HEK293T (cell line): ENCODE measurements around the gene PCYT2.

Experiments
- CTCF ChIA-PET: fragments of 350-600 bp; formaldehyde crosslinking; extraction: SDS; loops from one replicate; lab custom pipeline; 2021; ENCODE audit warnings: antibody characterized with exemption, inconsistent platforms; lab: Yijun Ruan, JAX
- POLR2A ChIA-PET: fragments of 350-600 bp; formaldehyde crosslinking; extraction: SDS; loops from one replicate; lab custom pipeline; 2020; ENCODE audit warnings: antibody characterized with exemption, inconsistent platforms; lab: Yijun Ruan, JAX
- DNase-seq: peaks from one replicate; pipeline ENCODE4 v3.0.0; 2012; ENCODE audit warnings: mixed read lengths; ENCODE audit errors: extremely low spot score
- ARNT ChIP-seq: fragments of 450-650 bp; IDR thresholded peaks from 2 replicates; pipeline ENCODE4 v1.6.1; 2017; ENCODE audit warnings: mild to moderate bottlenecking
- BHLHE40 ChIP-seq: fragments of 450-650 bp; IDR thresholded peaks from 2 replicates; pipeline ENCODE4 v1.6.1; 2016; ENCODE audit warnings: mild to moderate bottlenecking, moderate library complexity, borderline replicate concordance
- CTBP1 ChIP-seq: fragments of 450-650 bp; IDR thresholded peaks from 2 replicates; pipeline ENCODE4 v1.6.1; 2016; ENCODE audit warnings: borderline replicate concordance
- ELF4 ChIP-seq: fragments of 450-650 bp; IDR thresholded peaks from 2 replicates; pipeline ENCODE4 v1.6.1; 2017; ENCODE audit warnings: antibody characterized with exemption
- FOXA1 ChIP-seq: fragments of 450-650 bp; IDR thresholded peaks from 2 replicates; pipeline ENCODE4 v1.6.1; 2016; ENCODE audit warnings: mild to moderate bottlenecking
- FOXK2 ChIP-seq: fragments of 450-650 bp; IDR thresholded peaks from 2 replicates; pipeline ENCODE4 v1.6.1; 2016; ENCODE audit warnings: mild to moderate bottlenecking
- FOXM1 ChIP-seq: fragments of 450-650 bp; IDR thresholded peaks from 2 replicates; pipeline ENCODE4 v1.6.1; 2017; ENCODE audit warnings: mild to moderate bottlenecking, borderline replicate concordance
- HDGF ChIP-seq: fragments of 450-650 bp; IDR thresholded peaks from 2 replicates; pipeline ENCODE4 v1.6.1; 2017; ENCODE audit warnings: antibody characterized with exemption, borderline replicate concordance
- L3MBTL2 ChIP-seq: fragments of 450-650 bp; conservative IDR thresholded peaks from 2 replicates; pipeline ENCODE4 v1.6.1; 2016; ENCODE audit warnings: mild to moderate bottlenecking
- LEF1 ChIP-seq: fragments of 450-650 bp; IDR thresholded peaks from 2 replicates; pipeline ENCODE4 v1.6.1; 2017; ENCODE audit warnings: mild to moderate bottlenecking, borderline replicate concordance
- NFRKB ChIP-seq: fragments of 450-650 bp; IDR thresholded peaks from 2 replicates; pipeline ENCODE4 v1.6.1; 2016; ENCODE audit warnings: mild to moderate bottlenecking, moderate library complexity
- SP1 ChIP-seq: fragments of 450-650 bp; IDR thresholded peaks from 2 replicates; pipeline ENCODE4 v1.6.1; 2017
- SUZ12 ChIP-seq: fragments of 450-650 bp; IDR thresholded peaks from 2 replicates; pipeline ENCODE4 v1.6.1; 2016; ENCODE audit warnings: mild to moderate bottlenecking
- TARDBP ChIP-seq: fragments of 450-650 bp; IDR thresholded peaks from 2 replicates; pipeline ENCODE4 v1.6.1; 2016
- ZNF384 ChIP-seq: fragments of 450-650 bp; IDR thresholded peaks from 2 replicates; pipeline ENCODE4 v1.6.1; 2016
- TF ChIP-seq, protein P1 (sequence below): fragments of 450-650 bp; IDR thresholded peaks from 2 replicates; pipeline ENCODE4 v1.6.1; 2016

Gene PCYT2

GRCh38 chr17:81907219-81908145 is 3.7 kb downstream of the PCYT2 start:
- ChIA-PET CTCF (interaction anchor here (0.6 to 1.0 kb wide), 2 partner anchors 14 to 89 kb away, joined by 3 read pairs; no protein-coding TSS in a partner anchor), POLR2A (interaction anchor here (1.0 kb wide), 1 partner anchor 38 kb away, joined by 5 read pairs; no protein-coding TSS in a partner anchor)
- TF ChIP-seq BHLHE40, result no peak
- no peak for TF ChIP-seq FOXK2
- no peak for TF ChIP-seq HDGF
- DNase-seq, result no peak

DNA sequence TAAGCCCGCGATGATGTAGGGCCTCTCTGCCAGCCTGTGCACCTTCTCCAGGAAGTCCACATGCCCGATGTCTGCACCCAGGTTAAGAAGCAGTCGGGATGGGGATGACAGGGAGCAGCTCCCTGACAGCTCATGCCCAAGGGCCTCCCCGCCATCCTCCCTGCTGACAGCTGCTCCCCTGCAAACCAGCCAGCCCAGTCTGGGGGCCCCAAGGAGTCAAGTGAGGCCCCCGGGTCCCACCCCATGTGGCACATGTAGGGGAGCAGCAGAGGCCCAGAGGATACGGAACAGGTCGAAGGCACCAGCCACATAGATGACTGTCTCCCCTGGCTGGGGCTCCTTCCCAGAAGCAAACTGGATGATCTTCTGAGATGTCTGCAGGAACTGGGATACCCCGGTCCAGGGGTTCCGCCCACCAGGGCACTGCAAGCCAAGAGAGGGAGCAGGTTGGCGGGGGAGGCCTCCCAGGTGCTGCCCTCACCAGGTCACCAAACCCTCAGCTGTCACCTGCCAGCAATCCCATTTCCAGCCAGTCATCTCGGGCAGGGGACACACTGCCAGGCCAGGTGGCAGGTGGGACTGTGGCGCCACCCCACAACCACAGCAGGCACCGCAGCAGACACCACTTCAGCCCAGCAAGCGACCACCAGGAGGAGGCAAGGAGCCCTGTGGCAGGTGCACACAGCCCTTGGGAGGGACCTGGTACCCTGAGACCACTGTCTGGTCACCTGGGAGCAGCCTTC is 4.6 kb downstream of the PCYT2 start:
- TF ChIP-seq HDGF (no peak), TARDBP (no peak)
- DNase-seq, result no peak
- POLR2A ChIA-PET, result no interaction called here
- CTCF ChIA-PET, result interaction anchor here (0.6 kb wide), 1 partner anchor 89 kb away, joined by 3 read pairs; no protein-coding TSS in a partner anchor

DNA sequence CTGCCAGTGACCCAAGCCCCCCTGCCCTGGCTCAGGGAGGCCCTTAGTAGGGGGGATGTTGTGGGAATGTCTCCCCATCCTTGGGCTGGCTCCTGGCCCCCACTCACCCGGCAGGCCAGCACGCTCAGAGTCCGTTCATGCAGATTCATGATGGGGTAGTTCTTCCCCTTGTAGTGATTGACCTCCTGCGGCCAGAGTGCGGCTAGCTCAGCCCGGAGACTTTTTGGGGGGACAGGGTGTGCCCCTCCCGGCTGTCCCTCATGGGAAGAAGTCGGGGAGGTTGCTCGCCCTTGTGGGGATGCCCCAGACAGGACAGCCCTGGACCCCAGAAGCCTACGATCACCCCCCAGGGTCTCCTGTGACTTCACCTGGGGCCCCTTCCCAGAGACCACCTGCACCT is 5.2 kb downstream of the PCYT2 start:
- DNase-seq, result no peak
- no peak for TF ChIP-seq TARDBP
- TF ChIP-seq SUZ12, result no peak
- TF ChIP-seq ELF4, result no peak
- no peak for TF ChIP-seq NFRKB
- TF ChIP-seq LEF1, result no peak
- no peak for TF ChIP-seq BHLHE40
- no peak for TF ChIP-seq L3MBTL2
- no peak for TF ChIP-seq SP1
- no peak for TF ChIP-seq FOXM1
- TF ChIP-seq ZNF384, result no peak
- TF ChIP-seq, protein P1, sequence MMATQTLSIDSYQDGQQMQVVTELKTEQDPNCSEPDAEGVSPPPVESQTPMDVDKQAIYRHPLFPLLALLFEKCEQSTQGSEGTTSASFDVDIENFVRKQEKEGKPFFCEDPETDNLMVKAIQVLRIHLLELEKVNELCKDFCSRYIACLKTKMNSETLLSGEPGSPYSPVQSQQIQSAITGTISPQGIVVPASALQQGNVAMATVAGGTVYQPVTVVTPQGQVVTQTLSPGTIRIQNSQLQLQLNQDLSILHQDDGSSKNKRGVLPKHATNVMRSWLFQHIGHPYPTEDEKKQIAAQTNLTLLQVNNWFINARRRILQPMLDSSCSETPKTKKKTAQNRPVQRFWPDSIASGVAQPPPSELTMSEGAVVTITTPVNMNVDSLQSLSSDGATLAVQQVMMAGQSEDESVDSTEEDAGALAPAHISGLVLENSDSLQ, result no peak
- TF ChIP-seq CTBP1, result no peak
- POLR2A ChIA-PET, result interaction anchor here (0.7 kb wide), 1 partner anchor 14 kb away, joined by 3 read pairs; no protein-coding TSS in a partner anchor
- CTCF ChIA-PET, result interaction anchor here (0.6 kb wide), 1 partner anchor 21 kb away, joined by 3 read pairs; no protein-coding TSS in a partner anchor

DNA sequence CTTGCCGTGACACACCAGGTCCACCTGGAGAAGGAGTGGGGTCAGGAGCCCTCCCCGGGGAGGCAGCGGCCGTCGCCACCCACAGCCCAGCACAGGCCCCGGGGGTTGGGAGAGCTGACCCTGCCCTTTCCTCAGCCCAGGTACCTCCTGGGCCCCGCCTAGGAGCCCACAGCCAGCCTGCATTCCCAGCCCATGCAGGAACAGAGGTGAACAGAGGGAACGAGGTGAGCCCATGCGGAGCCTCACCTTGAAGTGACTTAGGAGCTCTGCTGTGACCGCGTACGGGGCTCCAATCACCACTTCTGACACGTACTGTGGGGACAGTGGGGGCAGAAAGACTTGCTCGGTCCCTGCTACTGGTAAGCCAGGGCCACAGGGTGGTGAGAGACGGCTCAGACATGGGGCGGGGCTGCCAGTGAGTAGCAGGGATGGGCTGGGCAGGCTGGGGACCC is 5.7 kb downstream of the PCYT2 start:
- no peak for DNase-seq
- POLR2A ChIA-PET, result interaction anchor here (0.7 kb wide), 1 partner anchor 13 kb away, joined by 3 read pairs; no protein-coding TSS in a partner anchor
- TF ChIP-seq, protein P1, result no peak
- TF ChIP-seq FOXA1 (no peak), BHLHE40 (no peak), HDGF (no peak), NFRKB (no peak), FOXK2 (no peak)
- CTCF ChIA-PET, result interaction anchor here (0.6 kb wide), 1 partner anchor 21 kb away, joined by 3 read pairs; no protein-coding TSS in a partner anchor

GRCh38 chr17:81904600-81905423 is 6.4 kb downstream of the PCYT2 start:
- ChIA-PET POLR2A (no interaction called here), CTCF (no interaction called here)
- TF ChIP-seq SUZ12, result no peak
- TF ChIP-seq ARNT, result no peak
- no peak for TF ChIP-seq LEF1
- no peak for TF ChIP-seq FOXK2
- TF ChIP-seq ZNF384, result no peak
- TF ChIP-seq FOXA1, result no peak
- TF ChIP-seq TARDBP, result no peak
- TF ChIP-seq FOXM1, result no peak
- no peak for TF ChIP-seq CTBP1
- TF ChIP-seq L3MBTL2, result no peak
- TF ChIP-seq NFRKB, result no peak
- TF ChIP-seq, protein P1, result no peak
- no peak for TF ChIP-seq HDGF
- TF ChIP-seq BHLHE40, result no peak
- no peak for TF ChIP-seq SP1
- DNase-seq, result no peak
